Parathyroid adenoma (tissue), 2 donors: ENCODE measurements around the gene NAGPA.

Source experiments
- H2AFZ ChIP-seq: fragments of 300-600 bp; sonication (generic); one replicate; pipeline ENCODE4 v1.7.0; 2017; ENCODE audit warnings: antibody characterized with exemption, mild to moderate bottlenecking
- H3K27ac ChIP-seq: fragments of 300-600 bp; sonication (generic); one replicate; pipeline ENCODE4 v1.7.0; 2017
- H3K27me3 ChIP-seq: fragments of 300-600 bp; sonication (generic); one replicate; pipeline ENCODE4 v1.7.0; 2017; ENCODE audit warnings: low read length; ENCODE audit not compliant: control insufficient read depth, insufficient read depth
- H3K36me3 ChIP-seq: fragments of 300-600 bp; sonication (generic); one replicate; pipeline ENCODE4 v1.7.0; 2017; ENCODE audit warnings: low read length; ENCODE audit not compliant: control insufficient read depth, insufficient read depth
- H3K4me1 ChIP-seq: fragments of 300-600 bp; sonication (generic); one replicate; pipeline ENCODE4 v1.7.0; 2017; ENCODE audit warnings: control low read depth
- H3K4me2 ChIP-seq: fragments of 300-600 bp; sonication (generic); one replicate; pipeline ENCODE4 v1.7.0; 2017; ENCODE audit warnings: low read length
- H3K4me3 ChIP-seq: fragments of 300-600 bp; sonication (generic); one replicate; pipeline ENCODE4 v1.7.0; 2017; ENCODE audit warnings: low read depth, low read length
- H3K79me2 ChIP-seq: fragments of 300-600 bp; sonication (generic); one replicate; pipeline ENCODE4 v1.7.0; 2017; ENCODE audit warnings: control low read depth
- H3K9ac ChIP-seq: fragments of 300-600 bp; sonication (generic); one replicate; pipeline ENCODE4 v1.7.0; 2017; ENCODE audit warnings: mild to moderate bottlenecking
- H3K9me3 ChIP-seq: fragments of 300-600 bp; sonication (generic); one replicate; pipeline ENCODE4 v1.7.0; 2017; ENCODE audit warnings: low read length; ENCODE audit not compliant: control insufficient read depth
- CTCF ChIP-seq: fragments of 300-600 bp; sonication (generic); IDR thresholded peaks from one replicate; pipeline ENCODE4 v1.7.0; 2017; ENCODE audit warnings: antibody characterized with exemption, mild to moderate bottlenecking
- donor health status: primary hyperparathyroidism.

The NAGPA gene

GRCh38 chr16:5062051-5062450 is 28.3 kb upstream of the NAGPA start:
- H3K79me2 ChIP-seq: no peaks in the 10 kb centered on the region
- H3K27me3 ChIP-seq: no peaks in the 10 kb centered on the region
- no peak overlapping the region for H3K27ac ChIP-seq
- no peaks in the 10 kb centered on the region for H3K4me1 ChIP-seq
- H3K36me3 ChIP-seq: no peaks in the 10 kb centered on the region
- H3K9me3 ChIP-seq: no peaks in the 10 kb centered on the region
- H3K4me3 ChIP-seq: no peak overlapping the region
- no peak for TF ChIP-seq CTCF
- no peak overlapping the region for H2AFZ ChIP-seq
- H3K9ac ChIP-seq: no peak overlapping the region
- H3K4me2 ChIP-seq: no peak overlapping the region

GRCh38 chr16:5060073-5060641 is 26.4 kb upstream of the NAGPA start:
- no peaks in the 10 kb centered on the region for H3K27me3 ChIP-seq
- no peaks in the 10 kb centered on the region for H3K4me1 ChIP-seq
- no peaks in the 10 kb centered on the region for H3K36me3 ChIP-seq
- no peak overlapping the region for H3K4me2 ChIP-seq
- no peaks in the 10 kb centered on the region for H3K9me3 ChIP-seq
- H3K27ac ChIP-seq: no peak overlapping the region
- H2AFZ ChIP-seq: no peak overlapping the region
- no peak for TF ChIP-seq CTCF
- H3K79me2 ChIP-seq: no peaks in the 10 kb centered on the region
- no peak overlapping the region for H3K4me3 ChIP-seq
- H3K9ac ChIP-seq: no peak overlapping the region

- no peak overlapping the region for H3K9ac ChIP-seq
- no peak overlapping the region for H2AFZ ChIP-seq
- H3K9me3 ChIP-seq: no peaks in the 10 kb centered on the region
- no peaks in the 10 kb centered on the region for H3K4me1 ChIP-seq
- H3K79me2 ChIP-seq: no peaks in the 10 kb centered on the region
- H3K27ac ChIP-seq: no peak overlapping the region
- no peaks in the 10 kb centered on the region for H3K36me3 ChIP-seq
- H3K4me3 ChIP-seq: no peak overlapping the region
- no peaks in the 10 kb centered on the region for H3K27me3 ChIP-seq
- H3K4me2 ChIP-seq: no peak overlapping the region
- no peak for TF ChIP-seq CTCF
Measured at GRCh38 chr16:5059386-5060072, 25.8 kb upstream of the NAGPA start.

- Histone ChIP-seq H3K4me2 (no peak overlapping the region), H3K36me3 (no peaks in the 10 kb centered on the region), H3K27ac (no peak overlapping the region), H3K9me3 (no peaks in the 10 kb centered on the region), H3K4me3 (no peak overlapping the region), H3K9ac (no peak overlapping the region), H3K4me1 (no peaks in the 10 kb centered on the region), H2AFZ (no peak overlapping the region), H3K27me3 (no peaks in the 10 kb centered on the region), H3K79me2 (no peaks in the 10 kb centered on the region)
- no peak for TF ChIP-seq CTCF
Measured at GRCh38 chr16:5058476-5058875, 24.7 kb upstream of the NAGPA start.

- H3K36me3 ChIP-seq: no peaks in the 10 kb centered on the region
- no peak for TF ChIP-seq CTCF
- H3K9ac ChIP-seq: no peak overlapping the region
- H3K79me2 ChIP-seq: no peaks in the 10 kb centered on the region
- H3K27me3 ChIP-seq: no peaks in the 10 kb centered on the region
- H3K9me3 ChIP-seq: no peaks in the 10 kb centered on the region
- H3K4me1 ChIP-seq: no peaks in the 10 kb centered on the region
- no peak overlapping the region for H3K4me3 ChIP-seq
- H2AFZ ChIP-seq: no peak overlapping the region
- no peak overlapping the region for H3K27ac ChIP-seq
- no peak overlapping the region for H3K4me2 ChIP-seq
Measured at GRCh38 chr16:5056352-5056751, 22.6 kb upstream of the NAGPA start.
